Neural cell (in vitro differentiated cells): ENCODE results near the gene KRT73. TPM values are rescaled to one million over a fixed set of nuclear protein-coding genes. Genes with fewer than 3 reads are reported as not detected.

Experiments
- H2AFZ ChIP-seq: fragments of 200-600, 300-800 bp; sonication (generic), shearing (Covaris generic); 2 replicates; pipeline ENCODE4 v1.6.0; 2014; ENCODE audit warnings: low read depth, mild to moderate bottlenecking, antibody characterized with exemption, low read length, moderate library complexity
- H3F3A ChIP-seq: fragments of 200-600 bp; shearing (Covaris generic); 2 replicates; pipeline ENCODE4 v1.6.1; 2016; ENCODE audit warnings: mild to moderate bottlenecking, moderate library complexity, mixed read lengths, antibody characterized with exemption, low read length; ENCODE audit not compliant: insufficient read depth, poor library complexity, severe bottlenecking
- H3K27ac ChIP-seq: fragments of 200-600, 300-800 bp; sonication (generic), shearing (Covaris generic); 2 replicates; pipeline ENCODE4 v1.5.1; 2014; ENCODE audit warnings: mild to moderate bottlenecking, low read length, moderate library complexity
- H3K27me3 ChIP-seq: fragments of 300-800, 200-600 bp; sonication (generic), shearing (Covaris generic); 2 replicates; pipeline ENCODE4 v1.6.0; 2014; ENCODE audit warnings: mild to moderate bottlenecking, low read depth, low read length, moderate library complexity; ENCODE audit not compliant: insufficient read depth
- H3K36me3 ChIP-seq: fragments of 300-800, 200-600 bp; sonication (generic), shearing (Covaris generic); 2 replicates; pipeline ENCODE4 v1.5.1; 2014; ENCODE audit warnings: mild to moderate bottlenecking, antibody characterized with exemption, low read length, moderate library complexity; ENCODE audit not compliant: insufficient read depth
- H3K4me2 ChIP-seq: fragments of 300-800, 200-600 bp; sonication (generic), shearing (Covaris generic); 2 replicates; pipeline ENCODE4 v1.6.0; 2014; ENCODE audit warnings: mild to moderate bottlenecking, low read length
- H3K4me3 ChIP-seq: fragments of 300-800, 200-600 bp; sonication (generic), shearing (Covaris generic); 2 replicates; pipeline ENCODE4 v1.5.1; 2014; ENCODE audit warnings: mild to moderate bottlenecking, low read length, moderate library complexity
- H3K79me2 ChIP-seq: fragments of 200-600 bp; shearing (Covaris generic); replicated peaks from 2 replicates; pipeline ENCODE4 v1.6.0; 2014; ENCODE audit warnings: mild to moderate bottlenecking, low read length, moderate library complexity; ENCODE audit not compliant: insufficient read depth
- H3K9ac ChIP-seq: fragments of 300-800, 200-600 bp; sonication (generic), shearing (Covaris generic); 2 replicates; pipeline ENCODE4 v1.6.1; 2016; ENCODE audit warnings: mild to moderate bottlenecking, low read length, mixed read lengths
- H3K9me2 ChIP-seq: fragments of 200-600 bp; shearing (Covaris generic); 2 replicates; pipeline ENCODE4 v1.6.1; 2016; ENCODE audit warnings: mild to moderate bottlenecking, low read length, mixed read lengths; ENCODE audit not compliant: insufficient read depth
- H3K9me3 ChIP-seq: fragments of 200-600, 300-800 bp; sonication (generic), shearing (Covaris generic); 2 replicates; pipeline ENCODE4 v1.6.1; 2016; ENCODE audit warnings: mild to moderate bottlenecking, mixed run types, low read length, moderate library complexity, mixed read lengths
- H4K20me1 ChIP-seq: fragments of 200-600 bp; shearing (Covaris generic); 2 replicates; pipeline ENCODE4 v1.6.1; 2016; ENCODE audit warnings: mild to moderate bottlenecking, mixed run types; ENCODE audit not compliant: insufficient read depth
- CTCF ChIP-seq: fragments of 450-650 bp; IDR thresholded peaks from 2 replicates; pipeline ENCODE4 v1.5.1; 2014; ENCODE audit warnings: antibody characterized with exemption, mild to moderate bottlenecking, moderate library complexity; ENCODE audit not compliant: poor library complexity, severe bottlenecking
- EP300 ChIP-seq: fragments of 450-650 bp; conservative IDR thresholded peaks from 2 replicates; pipeline ENCODE4 v1.6.1; 2014; ENCODE audit warnings: antibody characterized with exemption, mild to moderate bottlenecking, moderate library complexity; ENCODE audit not compliant: poor library complexity, severe bottlenecking
- EZH2 ChIP-seq: fragments of 200-600, 300-800 bp; shearing (Covaris generic), sonication (generic); IDR thresholded peaks from 2 replicates; pipeline ENCODE4 v1.6.1; 2014; ENCODE audit warnings: antibody characterized with exemption, low read length, borderline replicate concordance, mild to moderate bottlenecking; ENCODE audit not compliant: insufficient read depth, poor library complexity, severe bottlenecking
- MXI1 ChIP-seq: fragments of 450-650 bp; conservative IDR thresholded peaks from 2 replicates; pipeline ENCODE4 v1.6.1; 2014; ENCODE audit warnings: antibody characterized with exemption, mild to moderate bottlenecking; ENCODE audit not compliant: poor library complexity, severe bottlenecking
- POLR2AphosphoS5 ChIP-seq: IDR thresholded peaks from 2 replicates; pipeline ENCODE4 v1.6.1; 2012
- RAD21 ChIP-seq: fragments of 450-650 bp; conservative IDR thresholded peaks from 2 replicates; pipeline ENCODE4 v1.6.1; 2014; ENCODE audit warnings: antibody characterized with exemption, mild to moderate bottlenecking, moderate library complexity
- REST ChIP-seq: IDR thresholded peaks from 2 replicates; pipeline ENCODE4 v1.6.1; 2012; ENCODE audit warnings: borderline replicate concordance
- SMC3 ChIP-seq: fragments of 450-650 bp; conservative IDR thresholded peaks from 2 replicates; pipeline ENCODE4 v1.6.1; 2014; ENCODE audit warnings: antibody characterized with exemption, mild to moderate bottlenecking, moderate library complexity; ENCODE audit not compliant: poor library complexity
- TAF1 ChIP-seq: IDR thresholded peaks from 2 replicates; pipeline ENCODE4 v1.6.1; 2012; ENCODE audit warnings: low read depth
- polyA plus RNA-seq: library from polyadenylated mRNA; depleted of rRNA; stranded (reverse); fragments of >200 nt; gene quantifications from 2 replicates; pipeline ENCODE4 v1.2.3, GENCODE V29; 2014

The KRT73 gene
- polyA plus RNA-seq, 1 donor from 2014 or later: not detected

- no peaks in the 10 kb centered on the region for H3K27me3 ChIP-seq
- no peaks in the 10 kb centered on the region for H3K36me3 ChIP-seq
- H3K4me3 ChIP-seq: no peak overlapping the region
- no peaks in the 10 kb centered on the region for H3K9me3 ChIP-seq
- H4K20me1 ChIP-seq: no peaks in the 10 kb centered on the region
- H3K4me2 ChIP-seq: no peak overlapping the region
- H2AFZ ChIP-seq: no peak overlapping the region
- H3F3A ChIP-seq: no peaks in the 10 kb centered on the region
- H3K79me2 ChIP-seq: no peaks in the 10 kb centered on the region
- no peaks in the 10 kb centered on the region for H3K9me2 ChIP-seq
- TF ChIP-seq REST: no peak
- TF ChIP-seq MXI1: no peak
- TF ChIP-seq POLR2AphosphoS5: no peak
- no peak for TF ChIP-seq RAD21
- no peak for TF ChIP-seq CTCF
- TF ChIP-seq EZH2: no peak
- TF ChIP-seq SMC3: no peak
- no peak for TF ChIP-seq TAF1
- no peak for TF ChIP-seq EP300
- H3K27ac ChIP-seq: no peak overlapping the region
- no peak overlapping the region for H3K9ac ChIP-seq
Measured at GRCh38 chr12:52608826-52609630, 9.3 kb downstream of the KRT73 start.

GRCh38 chr12:52608161-52608560, 10.2 kb downstream of the KRT73 start:
- H3K36me3 ChIP-seq: no peaks in the 10 kb centered on the region
- no peak overlapping the region for H3K4me3 ChIP-seq
- H2AFZ ChIP-seq: no peak overlapping the region
- TF ChIP-seq EZH2 (no peak), RAD21 (no peak), REST (no peak), EP300 (no peak), TAF1 (no peak), SMC3 (no peak)
- H3K27me3 ChIP-seq: no peaks in the 10 kb centered on the region
- no peak overlapping the region for H3K4me2 ChIP-seq
- no peaks in the 10 kb centered on the region for H4K20me1 ChIP-seq
- H3K9ac ChIP-seq: no peak overlapping the region
- H3K9me2 ChIP-seq: no peaks in the 10 kb centered on the region
- H3K27ac ChIP-seq: no peak overlapping the region
- H3K79me2 ChIP-seq: no peaks in the 10 kb centered on the region
- H3K9me3 ChIP-seq: no peaks in the 10 kb centered on the region
- no peaks in the 10 kb centered on the region for H3F3A ChIP-seq
